HEK293 (cell line): ENCODE measurements around the gene CELF4.

Experiments used
- GFI1B ChIP-seq: fragments of 450-650 bp; formaldehyde crosslinking; IDR thresholded peaks from 2 replicates; pipeline ENCODE4 v1.5.1; 2016; ENCODE audit warnings: missing biosample characterization, missing genetic modification characterization
- HOXC10 ChIP-seq: sonication (generic); formaldehyde crosslinking; IDR thresholded peaks from 2 replicates; pipeline ENCODE4 v1.8.1; 2023; ENCODE audit warnings: mild to moderate bottlenecking, missing genetic modification reagents
- HOXD13 ChIP-seq: sonication (generic); formaldehyde crosslinking; IDR thresholded peaks from 2 replicates; pipeline ENCODE4 v1.8.0; 2022; ENCODE audit warnings: missing genetic modification reagents, borderline replicate concordance
- KLF16 ChIP-seq: fragments of 450-650 bp; formaldehyde crosslinking; IDR thresholded peaks from 2 replicates; pipeline ENCODE4 v1.5.1; 2017; ENCODE audit warnings: missing biosample characterization, missing genetic modification characterization
- KLF7 ChIP-seq: fragments of 450-650 bp; formaldehyde crosslinking; IDR thresholded peaks from 2 replicates; pipeline ENCODE4 v1.5.1; 2016; ENCODE audit warnings: missing biosample characterization, missing genetic modification characterization, borderline replicate concordance
- OSR2 ChIP-seq: fragments of 450-650 bp; formaldehyde crosslinking; IDR thresholded peaks from 2 replicates; pipeline ENCODE4 v1.5.1; 2016; ENCODE audit warnings: missing biosample characterization, missing genetic modification characterization
- TRIM28 ChIP-seq: IDR thresholded peaks from 2 replicates; pipeline ENCODE4 v1.6.1; 2011; ENCODE audit warnings: low read length, control low read depth, borderline replicate concordance
- ZBTB8A ChIP-seq: fragments of 450-650 bp; formaldehyde crosslinking; IDR thresholded peaks from 2 replicates; pipeline ENCODE4 v1.5.1; 2016; ENCODE audit warnings: missing biosample characterization, missing genetic modification characterization
- ZEB2 ChIP-seq: fragments of 450-650 bp; formaldehyde crosslinking; IDR thresholded peaks from 2 replicates; pipeline ENCODE4 v1.5.1; 2016; ENCODE audit warnings: missing biosample characterization, missing genetic modification characterization
- ZNF155 ChIP-seq: fragments of 450-650 bp; formaldehyde crosslinking; IDR thresholded peaks from 2 replicates; pipeline ENCODE4 v1.5.1; 2016; ENCODE audit warnings: missing biosample characterization, missing genetic modification characterization
- ZNF16 ChIP-seq: fragments of 450-650 bp; formaldehyde crosslinking; IDR thresholded peaks from 2 replicates; pipeline ENCODE4 v1.5.1; 2016; ENCODE audit warnings: low read depth, missing biosample characterization, missing genetic modification characterization
- ZNF184 ChIP-seq: fragments of 450-650 bp; IDR thresholded peaks from 2 replicates; pipeline ENCODE4 v1.5.1; 2018; ENCODE audit warnings: missing biosample characterization, mild to moderate bottlenecking, missing genetic modification characterization
- ZNF214 ChIP-seq: fragments of 450-650 bp; formaldehyde crosslinking; IDR thresholded peaks from 2 replicates; pipeline ENCODE4 v1.5.1; 2017; ENCODE audit warnings: missing biosample characterization, mild to moderate bottlenecking, missing genetic modification characterization, borderline replicate concordance
- ZNF24 ChIP-seq: fragments of 450-650 bp; formaldehyde crosslinking; IDR thresholded peaks from 2 replicates; pipeline ENCODE4 v1.5.1; 2016; ENCODE audit warnings: missing biosample characterization, missing genetic modification characterization
- ZNF416 ChIP-seq: fragments of 450-650 bp; formaldehyde crosslinking; IDR thresholded peaks from 2 replicates; pipeline ENCODE4 v1.5.1; 2016; ENCODE audit warnings: missing biosample characterization, missing genetic modification characterization
- ZNF423 ChIP-seq: fragments of 450-650 bp; formaldehyde crosslinking; IDR thresholded peaks from 2 replicates; pipeline ENCODE4 v1.5.1; 2016; ENCODE audit warnings: missing biosample characterization, missing genetic modification characterization
- ZNF521 ChIP-seq: fragments of 450-650 bp; formaldehyde crosslinking; IDR thresholded peaks from 2 replicates; pipeline ENCODE4 v1.5.1; 2017; ENCODE audit warnings: missing biosample characterization, mild to moderate bottlenecking, missing genetic modification characterization
- ZNF585B ChIP-seq: fragments of 450-650 bp; formaldehyde crosslinking; IDR thresholded peaks from 2 replicates; pipeline ENCODE4 v1.5.1; 2016; ENCODE audit warnings: missing biosample characterization, missing genetic modification characterization
- ZNF596 ChIP-seq: fragments of 450-650 bp; IDR thresholded peaks from 2 replicates; pipeline ENCODE4 v1.5.0; 2018; ENCODE audit warnings: missing biosample characterization, mild to moderate bottlenecking, missing genetic modification characterization, moderate library complexity
- ZNF610 ChIP-seq: fragments of 450-650 bp; formaldehyde crosslinking; IDR thresholded peaks from 2 replicates; pipeline ENCODE4 v1.5.1; 2016; ENCODE audit warnings: missing biosample characterization, missing genetic modification characterization, borderline replicate concordance
- ZNF658 ChIP-seq: fragments of 450-650 bp; formaldehyde crosslinking; IDR thresholded peaks from 2 replicates; pipeline ENCODE4; 2016; ENCODE audit warnings: missing biosample characterization, missing genetic modification characterization
- ZNF777 ChIP-seq: fragments of 450-650 bp; formaldehyde crosslinking; IDR thresholded peaks from 2 replicates; pipeline ENCODE4 v1.5.1; 2017; ENCODE audit warnings: missing biosample characterization, missing genetic modification characterization, borderline replicate concordance
- ZNF791 ChIP-seq: fragments of 450-650 bp; formaldehyde crosslinking; IDR thresholded peaks from 2 replicates; pipeline ENCODE4 v1.5.1; 2016; ENCODE audit warnings: missing biosample characterization, missing genetic modification characterization
- ZNF837 ChIP-seq: fragments of 450-650 bp; formaldehyde crosslinking; IDR thresholded peaks from 2 replicates; pipeline ENCODE4 v1.5.1; 2016; ENCODE audit warnings: missing biosample characterization, missing genetic modification characterization
- ZSCAN23 ChIP-seq: fragments of 450-650 bp; formaldehyde crosslinking; IDR thresholded peaks from 2 replicates; pipeline ENCODE4 v1.5.1; 2016; ENCODE audit warnings: missing biosample characterization, missing genetic modification characterization
- ZSCAN30 ChIP-seq: fragments of 450-650 bp; IDR thresholded peaks from 2 replicates; pipeline ENCODE4 v1.5.1; 2018; ENCODE audit warnings: missing biosample characterization, mild to moderate bottlenecking, missing genetic modification characterization, moderate library complexity
- TF ChIP-seq, protein P1 (sequence below): fragments of 450-650 bp; IDR thresholded peaks from 2 replicates; pipeline ENCODE4 v1.5.1; 2018; ENCODE audit warnings: missing biosample characterization, missing genetic modification characterization
- TF ChIP-seq, protein P2 (sequence below): fragments of 450-650 bp; formaldehyde crosslinking; IDR thresholded peaks from 2 replicates; pipeline ENCODE4 v1.5.1; 2016; ENCODE audit warnings: missing biosample characterization, missing genetic modification characterization
- TF ChIP-seq, protein P3 (sequence below): fragments of 450-650 bp; formaldehyde crosslinking; IDR thresholded peaks from 2 replicates; pipeline ENCODE4 v1.5.1; 2016; ENCODE audit warnings: missing biosample characterization, missing genetic modification characterization
- TF ChIP-seq, protein P4 (sequence below): fragments of 450-650 bp; formaldehyde crosslinking; IDR thresholded peaks from 2 replicates; pipeline ENCODE4 v1.5.1; 2016; ENCODE audit warnings: missing biosample characterization, missing genetic modification characterization
- TF ChIP-seq, protein P5 (sequence below): fragments of 450-650 bp; formaldehyde crosslinking; IDR thresholded peaks from 2 replicates; pipeline ENCODE4 v1.5.1; 2016; ENCODE audit warnings: missing biosample characterization, missing genetic modification characterization, low read depth
- TF ChIP-seq, protein P6 (sequence below): fragments of 450-650 bp; IDR thresholded peaks from 2 replicates; pipeline ENCODE4 v1.5.1; 2018; ENCODE audit warnings: missing biosample characterization, mild to moderate bottlenecking, missing genetic modification characterization
- TF ChIP-seq, protein P7 (sequence below): sonication (generic); formaldehyde crosslinking; IDR thresholded peaks from 2 replicates; pipeline ENCODE4 v1.8.1; 2022; ENCODE audit warnings: mild to moderate bottlenecking, moderate library complexity, missing genetic modification reagents

Gene CELF4

DNA sequence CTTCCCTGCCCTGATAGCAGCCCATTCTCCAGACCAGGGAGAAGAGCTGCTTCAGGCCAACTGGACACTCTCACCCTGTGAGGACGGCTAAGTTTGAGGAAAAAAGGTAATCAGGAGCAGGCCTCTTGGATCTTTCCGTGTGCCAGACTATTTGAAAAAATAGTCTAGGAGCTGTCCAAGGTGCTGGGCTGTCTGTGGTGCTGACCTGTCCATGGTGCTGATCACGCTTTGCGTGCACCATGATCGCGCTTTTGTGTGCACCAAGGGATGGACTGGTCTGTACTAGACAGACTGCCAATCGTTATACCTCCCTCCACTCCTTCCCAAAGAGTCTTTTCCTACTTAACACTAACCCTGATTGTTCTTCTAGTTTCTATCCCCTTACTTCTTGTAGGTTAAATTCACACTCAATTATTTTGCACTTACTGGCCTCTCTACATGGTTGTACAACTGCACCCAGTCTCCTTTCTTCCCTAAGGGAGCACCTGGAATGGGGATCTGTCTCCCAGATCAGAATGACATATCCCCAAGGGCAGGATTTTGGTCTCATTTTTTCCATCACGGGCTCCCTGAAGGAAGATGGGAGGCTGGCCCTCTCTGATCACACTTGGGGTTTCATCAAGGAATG is 295.4 kb downstream of the CELF4 start (continued):
- TF ChIP-seq, protein P1, sequence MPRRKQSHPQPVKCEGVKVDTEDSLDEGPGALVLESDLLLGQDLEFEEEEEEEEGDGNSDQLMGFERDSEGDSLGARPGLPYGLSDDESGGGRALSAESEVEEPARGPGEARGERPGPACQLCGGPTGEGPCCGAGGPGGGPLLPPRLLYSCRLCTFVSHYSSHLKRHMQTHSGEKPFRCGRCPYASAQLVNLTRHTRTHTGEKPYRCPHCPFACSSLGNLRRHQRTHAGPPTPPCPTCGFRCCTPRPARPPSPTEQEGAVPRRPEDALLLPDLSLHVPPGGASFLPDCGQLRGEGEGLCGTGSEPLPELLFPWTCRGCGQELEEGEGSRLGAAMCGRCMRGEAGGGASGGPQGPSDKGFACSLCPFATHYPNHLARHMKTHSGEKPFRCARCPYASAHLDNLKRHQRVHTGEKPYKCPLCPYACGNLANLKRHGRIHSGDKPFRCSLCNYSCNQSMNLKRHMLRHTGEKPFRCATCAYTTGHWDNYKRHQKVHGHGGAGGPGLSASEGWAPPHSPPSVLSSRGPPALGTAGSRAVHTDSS (tag by site-specific recombination), result no peak
- TF ChIP-seq, protein P2, sequence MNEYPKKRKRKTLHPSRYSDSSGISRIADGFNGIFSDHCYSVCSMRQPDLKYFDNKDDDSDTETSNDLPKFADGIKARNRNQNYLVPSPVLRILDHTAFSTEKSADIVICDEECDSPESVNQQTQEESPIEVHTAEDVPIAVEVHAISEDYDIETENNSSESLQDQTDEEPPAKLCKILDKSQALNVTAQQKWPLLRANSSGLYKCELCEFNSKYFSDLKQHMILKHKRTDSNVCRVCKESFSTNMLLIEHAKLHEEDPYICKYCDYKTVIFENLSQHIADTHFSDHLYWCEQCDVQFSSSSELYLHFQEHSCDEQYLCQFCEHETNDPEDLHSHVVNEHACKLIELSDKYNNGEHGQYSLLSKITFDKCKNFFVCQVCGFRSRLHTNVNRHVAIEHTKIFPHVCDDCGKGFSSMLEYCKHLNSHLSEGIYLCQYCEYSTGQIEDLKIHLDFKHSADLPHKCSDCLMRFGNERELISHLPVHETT (tag by site-specific recombination), result no peak
- TF ChIP-seq, protein P3, sequence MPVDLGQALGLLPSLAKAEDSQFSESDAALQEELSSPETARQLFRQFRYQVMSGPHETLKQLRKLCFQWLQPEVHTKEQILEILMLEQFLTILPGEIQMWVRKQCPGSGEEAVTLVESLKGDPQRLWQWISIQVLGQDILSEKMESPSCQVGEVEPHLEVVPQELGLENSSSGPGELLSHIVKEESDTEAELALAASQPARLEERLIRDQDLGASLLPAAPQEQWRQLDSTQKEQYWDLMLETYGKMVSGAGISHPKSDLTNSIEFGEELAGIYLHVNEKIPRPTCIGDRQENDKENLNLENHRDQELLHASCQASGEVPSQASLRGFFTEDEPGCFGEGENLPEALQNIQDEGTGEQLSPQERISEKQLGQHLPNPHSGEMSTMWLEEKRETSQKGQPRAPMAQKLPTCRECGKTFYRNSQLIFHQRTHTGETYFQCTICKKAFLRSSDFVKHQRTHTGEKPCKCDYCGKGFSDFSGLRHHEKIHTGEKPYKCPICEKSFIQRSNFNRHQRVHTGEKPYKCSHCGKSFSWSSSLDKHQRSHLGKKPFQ (tag by site-specific recombination), result no peak
- TF ChIP-seq ZSCAN30 (tag by site-specific recombination) (no peak), ZNF610 (tag by site-specific recombination) (no peak), ZNF777 (tag by site-specific recombination) (no peak), ZNF585B (no peak), ZNF658 (tag by site-specific recombination) (no peak), ZNF24 (no peak), ZSCAN23 (tag by site-specific recombination) (no peak), ZNF837 (tag by site-specific recombination) (no peak), TRIM28 (peak; percentile 80; the same call in 1 of the 2 replicates), ZEB2 (no peak), ZNF521 (tag by site-specific recombination) (no peak), HOXD13 (CRISPR knock-in tag) (peak; percentile 95), KLF16 (tag by site-specific recombination) (no peak), ZNF155 (no peak), ZNF16 (no peak), OSR2 (no peak), GFI1B (no peak), ZNF423 (tag by site-specific recombination) (no peak), ZNF214 (tag by site-specific recombination) (no peak), HOXC10 (CRISPR knock-in tag) (peak; percentile 99), ZNF791 (tag by site-specific recombination) (no peak), ZNF596 (tag by site-specific recombination) (no peak), KLF7 (no peak), ZBTB8A (tag by site-specific recombination) (no peak), ZNF184 (no peak), ZNF416 (tag by site-specific recombination) (no peak)
- TF ChIP-seq, protein P4, sequence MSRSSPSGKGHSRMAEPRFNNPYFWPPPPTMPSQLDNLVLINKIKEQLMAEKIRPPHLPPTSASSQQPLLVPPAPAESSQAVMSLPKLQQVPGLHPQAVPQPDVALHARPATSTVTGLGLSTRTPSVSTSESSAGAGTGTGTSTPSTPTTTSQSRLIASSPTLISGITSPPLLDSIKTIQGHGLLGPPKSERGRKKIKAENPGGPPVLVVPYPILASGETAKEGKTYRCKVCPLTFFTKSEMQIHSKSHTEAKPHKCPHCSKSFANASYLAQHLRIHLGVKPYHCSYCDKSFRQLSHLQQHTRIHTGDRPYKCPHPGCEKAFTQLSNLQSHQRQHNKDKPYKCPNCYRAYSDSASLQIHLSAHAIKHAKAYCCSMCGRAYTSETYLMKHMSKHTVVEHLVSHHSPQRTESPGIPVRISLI (tag by site-specific recombination), result no peak
- TF ChIP-seq, protein P5, sequence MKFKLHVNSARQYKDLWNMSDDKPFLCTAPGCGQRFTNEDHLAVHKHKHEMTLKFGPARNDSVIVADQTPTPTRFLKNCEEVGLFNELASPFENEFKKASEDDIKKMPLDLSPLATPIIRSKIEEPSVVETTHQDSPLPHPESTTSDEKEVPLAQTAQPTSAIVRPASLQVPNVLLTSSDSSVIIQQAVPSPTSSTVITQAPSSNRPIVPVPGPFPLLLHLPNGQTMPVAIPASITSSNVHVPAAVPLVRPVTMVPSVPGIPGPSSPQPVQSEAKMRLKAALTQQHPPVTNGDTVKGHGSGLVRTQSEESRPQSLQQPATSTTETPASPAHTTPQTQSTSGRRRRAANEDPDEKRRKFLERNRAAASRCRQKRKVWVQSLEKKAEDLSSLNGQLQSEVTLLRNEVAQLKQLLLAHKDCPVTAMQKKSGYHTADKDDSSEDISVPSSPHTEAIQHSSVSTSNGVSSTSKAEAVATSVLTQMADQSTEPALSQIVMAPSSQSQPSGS (tag by site-specific recombination), result no peak
- TF ChIP-seq, protein P6, sequence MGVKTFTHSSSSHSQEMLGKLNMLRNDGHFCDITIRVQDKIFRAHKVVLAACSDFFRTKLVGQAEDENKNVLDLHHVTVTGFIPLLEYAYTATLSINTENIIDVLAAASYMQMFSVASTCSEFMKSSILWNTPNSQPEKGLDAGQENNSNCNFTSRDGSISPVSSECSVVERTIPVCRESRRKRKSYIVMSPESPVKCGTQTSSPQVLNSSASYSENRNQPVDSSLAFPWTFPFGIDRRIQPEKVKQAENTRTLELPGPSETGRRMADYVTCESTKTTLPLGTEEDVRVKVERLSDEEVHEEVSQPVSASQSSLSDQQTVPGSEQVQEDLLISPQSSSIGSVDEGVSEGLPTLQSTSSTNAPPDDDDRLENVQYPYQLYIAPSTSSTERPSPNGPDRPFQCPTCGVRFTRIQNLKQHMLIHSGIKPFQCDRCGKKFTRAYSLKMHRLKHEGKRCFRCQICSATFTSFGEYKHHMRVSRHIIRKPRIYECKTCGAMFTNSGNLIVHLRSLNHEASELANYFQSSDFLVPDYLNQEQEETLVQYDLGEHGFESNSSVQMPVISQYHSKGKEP (tag by site-specific recombination), result no peak
- TF ChIP-seq, protein P7, sequence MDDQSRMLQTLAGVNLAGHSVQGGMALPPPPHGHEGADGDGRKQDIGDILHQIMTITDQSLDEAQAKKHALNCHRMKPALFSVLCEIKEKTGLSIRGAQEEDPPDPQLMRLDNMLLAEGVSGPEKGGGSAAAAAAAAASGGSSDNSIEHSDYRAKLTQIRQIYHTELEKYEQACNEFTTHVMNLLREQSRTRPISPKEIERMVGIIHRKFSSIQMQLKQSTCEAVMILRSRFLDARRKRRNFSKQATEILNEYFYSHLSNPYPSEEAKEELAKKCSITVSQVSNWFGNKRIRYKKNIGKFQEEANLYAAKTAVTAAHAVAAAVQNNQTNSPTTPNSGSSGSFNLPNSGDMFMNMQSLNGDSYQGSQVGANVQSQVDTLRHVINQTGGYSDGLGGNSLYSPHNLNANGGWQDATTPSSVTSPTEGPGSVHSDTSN, result peak; percentile 99
